GM18526 (cell line): Measurements from ENCODE around the gene FGD4.

Source experiments
- POLR2A ChIP-seq: IDR thresholded peaks from 3 replicates; pipeline ENCODE4 v1.6.1; 2011; ENCODE audit not compliant: insufficient read length; ENCODE audit errors: extremely low read depth

Gene FGD4

GRCh38 chr12:32490801-32491200, 91.4 kb downstream of the FGD4 start:
- no peak for TF ChIP-seq POLR2A

- no peak for TF ChIP-seq POLR2A
Observed at GRCh38 chr12:32493282-32493681, 93.9 kb downstream of the FGD4 start.

DNA sequence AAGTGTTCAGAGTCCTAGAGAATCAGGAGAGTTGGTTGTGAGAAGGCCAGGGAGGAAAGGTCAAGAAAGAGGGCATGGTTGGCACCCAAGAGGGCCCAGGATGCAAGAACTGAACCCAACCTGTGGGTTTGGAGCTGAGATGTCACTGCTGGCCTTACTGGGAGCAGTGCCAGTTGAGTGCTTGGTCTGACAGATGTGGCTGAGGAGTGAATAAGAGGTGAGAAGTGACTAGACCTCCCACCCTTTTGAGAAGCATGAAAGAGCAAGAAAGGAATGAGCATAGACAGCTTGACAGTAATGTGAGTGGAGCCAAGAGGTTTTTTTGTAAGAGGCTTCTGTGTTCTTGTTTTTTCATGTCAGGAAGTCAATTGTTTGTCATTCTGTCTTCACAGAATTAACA, 95.3 kb downstream of the FGD4 start:
- no peak for TF ChIP-seq POLR2A

GRCh38 chr12:32496946-32497345, 97.6 kb downstream of the FGD4 start:
- TF ChIP-seq POLR2A, result no peak

DNA sequence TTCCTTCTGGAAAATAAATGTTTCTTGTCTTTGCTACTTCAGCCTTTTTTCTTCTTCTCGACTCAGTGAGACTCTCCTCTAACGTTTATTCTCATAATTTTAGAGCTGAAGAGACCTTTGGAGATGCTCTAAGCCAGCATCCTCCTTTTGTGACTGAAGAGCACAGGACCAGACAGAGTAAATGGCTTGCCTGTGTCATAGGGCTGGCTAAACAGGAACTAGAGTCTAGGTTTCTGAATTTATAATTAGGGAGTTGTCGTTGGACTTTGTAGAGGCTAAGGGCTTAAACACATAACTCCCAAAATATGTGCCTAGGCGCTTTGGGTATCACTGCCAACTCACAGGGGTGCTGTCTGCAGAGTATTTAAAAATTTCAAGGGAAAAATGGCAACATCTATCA, 98.5 kb downstream of the FGD4 start:
- TF ChIP-seq POLR2A, result no peak

DNA sequence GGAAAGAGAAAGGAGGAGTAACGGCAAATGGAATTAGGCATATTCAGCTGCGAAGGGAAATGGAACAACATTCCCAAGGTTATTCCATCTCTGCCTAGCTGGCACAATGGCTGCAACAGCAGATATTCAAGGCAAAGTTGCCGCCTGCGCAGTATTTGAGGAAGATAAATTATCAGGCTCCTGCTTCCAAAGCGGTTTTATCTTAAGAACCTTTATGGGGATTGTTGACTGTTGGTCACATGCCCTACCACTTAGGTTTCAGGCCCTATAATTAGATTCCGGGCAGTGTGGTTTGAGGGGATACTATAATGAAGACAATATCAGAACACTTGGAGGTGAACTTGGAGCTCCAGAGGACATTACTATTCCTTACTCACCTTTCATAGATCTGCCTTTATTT, 99.7 kb downstream of the FGD4 start:
- TF ChIP-seq POLR2A, result no peak

DNA sequence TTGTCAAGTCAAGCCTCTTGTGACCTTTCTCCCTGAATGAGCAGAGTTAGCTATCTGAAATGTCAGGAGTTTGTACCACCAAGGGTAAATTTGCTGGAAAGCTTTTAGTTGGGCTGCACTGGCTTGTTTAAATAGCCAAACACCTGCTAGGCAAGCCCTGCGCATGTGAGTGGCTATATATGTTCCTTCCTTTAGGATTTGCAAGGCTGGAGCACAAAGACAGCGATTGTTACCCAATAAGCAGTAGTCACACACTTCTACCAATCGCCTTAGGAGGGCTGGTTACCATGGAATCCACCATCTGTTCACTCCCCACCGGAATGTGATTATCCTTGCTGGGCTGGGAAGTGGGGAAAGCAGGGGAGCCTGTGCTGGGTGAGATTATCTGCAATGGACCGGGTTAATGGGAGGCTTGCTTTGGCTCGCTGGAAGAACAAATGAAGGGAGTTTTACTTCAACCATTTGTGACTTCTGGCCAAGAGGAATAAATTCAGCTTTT, 102.5 kb downstream of the FGD4 start:
- TF ChIP-seq POLR2A, result no peak

DNA sequence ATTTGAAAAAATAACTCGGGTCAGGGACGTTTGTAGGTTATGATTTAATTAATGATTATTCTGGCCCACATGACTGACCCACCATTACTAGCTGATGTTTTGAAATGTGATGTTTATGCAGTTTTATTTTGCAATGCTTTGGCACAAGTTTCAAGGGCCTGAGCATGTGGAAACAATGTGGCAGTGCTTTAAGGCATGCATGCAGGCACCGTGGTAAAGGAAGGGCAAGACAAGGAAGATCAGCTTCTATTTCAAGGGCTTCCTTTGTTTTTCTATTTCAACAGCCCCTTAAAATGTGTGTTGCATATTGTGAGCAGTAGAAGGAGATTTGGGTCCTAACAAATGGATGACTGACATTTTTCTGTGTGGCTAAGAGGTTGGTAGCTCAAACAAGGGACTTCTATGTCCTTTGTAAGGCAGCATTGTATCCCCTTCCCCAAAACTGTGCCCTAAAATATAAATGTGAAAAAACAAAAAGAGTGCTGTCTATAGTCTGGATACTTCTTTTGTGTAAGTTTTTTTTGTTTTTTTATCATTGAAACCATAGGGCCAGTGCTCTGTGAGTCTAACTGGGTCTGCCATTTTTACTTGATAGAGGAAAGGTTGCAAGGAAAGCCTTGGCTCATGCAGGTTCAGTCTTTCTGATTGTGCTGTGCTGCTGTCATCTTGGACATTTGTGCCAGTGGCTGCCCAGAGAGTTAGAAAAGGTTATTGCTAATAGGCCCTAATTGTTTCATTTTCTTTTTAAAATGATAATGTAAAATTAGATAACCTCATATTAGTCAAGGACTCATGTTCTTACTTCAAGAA, 103.5 kb downstream of the FGD4 start:
- TF ChIP-seq POLR2A, result no peak

- TF ChIP-seq POLR2A, result no peak
Observed at GRCh38 chr12:32503730-32504129, 104.4 kb downstream of the FGD4 start.

- no peak for TF ChIP-seq POLR2A
Observed at GRCh38 chr12:32504591-32504990, 105.2 kb downstream of the FGD4 start.

- TF ChIP-seq POLR2A, result no peak
Observed at GRCh38 chr12:32505067-32505945, 105.9 kb downstream of the FGD4 start.

- TF ChIP-seq POLR2A, result no peak
Observed at GRCh38 chr12:32507942-32508320, 108.6 kb downstream of the FGD4 start.

DNA sequence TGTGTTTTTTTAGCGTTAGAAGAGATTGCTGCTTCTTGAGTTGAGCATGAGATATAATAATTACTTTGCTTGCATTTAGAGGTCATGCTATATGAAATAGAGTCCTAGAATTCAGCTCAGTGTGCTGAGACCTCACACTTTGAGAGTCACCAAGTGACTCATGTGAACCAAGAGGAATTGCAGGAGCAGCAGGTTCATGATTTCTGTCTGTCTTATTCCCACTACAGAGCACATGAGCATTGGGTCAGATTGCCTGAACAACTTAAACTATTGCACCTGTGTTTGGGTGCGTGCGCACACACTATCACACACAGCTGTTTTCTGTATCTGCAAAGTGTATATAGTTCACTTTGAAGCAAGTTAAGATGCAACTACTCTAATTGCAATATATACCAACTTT, 109.3 kb downstream of the FGD4 start:
- TF ChIP-seq POLR2A, result no peak

GRCh38 chr12:32509328-32510091, 110.2 kb downstream of the FGD4 start:
- no peak for TF ChIP-seq POLR2A

- no peak for TF ChIP-seq POLR2A
Observed at GRCh38 chr12:32512379-32512778, 113.0 kb downstream of the FGD4 start.
